Islet of Langerhans (tissue), 1 donor: Measurements from ENCODE around the gene PITPNC1.

ENCODE experiments used
- FAIRE-seq: peaks from one replicate; lab custom pipeline; 2011; peaks lifted over from hg19 to GRCh38; lab: Jason Lieb, UNC

The PITPNC1 gene

DNA sequence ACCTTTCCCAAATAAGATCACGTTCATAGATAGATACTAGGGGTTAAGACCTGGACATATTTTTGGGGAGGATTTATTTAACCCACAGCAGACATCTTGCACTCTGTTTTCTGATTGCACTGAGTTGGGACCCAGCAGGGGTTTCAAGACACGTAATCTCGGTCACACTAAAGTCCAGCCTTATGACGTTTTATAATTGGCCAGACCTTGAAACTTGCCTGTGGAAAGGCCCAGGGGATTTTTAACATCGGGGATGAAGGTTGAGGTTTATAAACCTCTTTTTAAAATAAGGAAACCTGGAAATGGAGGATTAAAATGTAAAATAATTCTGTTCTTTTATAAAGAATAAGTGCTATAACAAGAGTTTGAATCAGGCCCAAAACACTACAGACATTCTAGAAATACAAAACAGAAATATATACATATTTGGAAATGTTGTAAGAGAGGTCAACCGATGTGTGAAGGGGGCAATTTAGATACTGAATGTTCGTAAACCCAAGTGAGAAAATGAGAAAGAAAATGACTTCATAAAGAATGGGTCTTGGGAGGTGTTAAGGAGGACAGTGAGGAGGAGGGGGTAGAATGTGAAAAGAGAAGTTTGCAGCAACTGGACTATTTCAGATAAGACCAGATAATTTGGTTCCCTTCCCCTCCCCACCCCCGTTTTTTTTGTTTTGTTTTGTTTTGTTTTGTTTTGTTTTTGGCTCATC lies 279.6 kb downstream of the PITPNC1 start:
- FAIRE-seq = no peak

DNA sequence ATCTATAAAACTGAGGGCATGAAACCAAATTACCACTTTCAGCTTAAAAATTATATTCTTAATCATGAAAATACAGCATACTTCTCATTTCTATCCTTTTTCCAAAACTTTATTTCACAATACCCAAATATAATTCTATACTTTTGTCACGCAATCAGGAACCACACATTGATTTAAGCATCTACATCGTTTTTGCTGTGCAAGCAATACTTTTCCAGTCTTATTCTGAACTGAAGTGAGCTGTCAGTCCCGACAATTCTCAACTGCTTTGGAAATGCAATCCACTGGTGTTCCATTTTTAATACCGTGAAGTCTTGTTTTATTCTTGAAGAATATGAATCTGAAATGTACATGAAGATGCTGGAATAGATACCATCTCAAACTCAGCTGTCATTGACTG lies 280.5 kb downstream of the PITPNC1 start:
- FAIRE-seq = no peak

DNA sequence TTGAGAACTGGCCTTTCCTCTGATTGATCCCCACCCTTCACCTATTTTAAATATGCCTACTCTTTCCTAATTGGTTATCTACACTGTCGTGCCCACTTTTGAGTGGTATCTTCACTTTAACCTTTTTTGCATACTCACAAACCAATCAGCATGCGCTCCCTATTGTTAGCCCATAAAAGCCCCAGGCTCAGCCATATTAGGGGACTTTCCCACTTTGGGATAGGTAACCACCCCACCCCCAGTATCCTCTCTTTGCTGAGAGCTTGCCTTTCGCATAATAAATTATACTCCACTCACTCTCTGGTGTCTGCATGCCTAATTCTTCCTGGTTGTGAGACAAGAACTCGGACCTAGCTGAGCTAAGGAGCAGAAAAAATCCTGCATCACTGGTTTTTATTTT lies 281.2 kb downstream of the PITPNC1 start:
- FAIRE-seq = no peak

GRCh38 chr17:67659028-67659427 lies 281.9 kb downstream of the PITPNC1 start:
- FAIRE-seq = no peak

DNA sequence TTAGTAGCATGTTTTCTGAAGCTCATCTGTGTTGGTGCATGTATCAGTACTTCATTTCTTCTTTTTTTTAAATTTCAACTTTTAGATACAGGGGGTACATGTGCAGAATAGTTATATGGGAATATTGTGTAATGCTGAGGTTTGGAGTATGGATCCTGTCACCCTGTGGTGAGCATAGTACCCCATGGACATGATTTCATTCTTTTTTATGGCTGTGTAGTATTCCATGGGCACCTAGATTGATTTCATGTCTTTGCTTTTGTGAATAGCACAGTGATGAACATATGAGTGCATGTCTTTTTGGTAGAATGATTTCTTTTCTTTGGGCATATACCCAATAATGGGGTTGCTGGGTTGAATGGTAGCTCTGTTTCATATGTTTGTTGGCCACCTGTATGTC lies 285.6 kb downstream of the PITPNC1 start:
- FAIRE-seq = no peak

- no peak for FAIRE-seq
Observed at GRCh38 chr17:67663457-67663856, 286.4 kb downstream of the PITPNC1 start.

GRCh38 chr17:67666028-67666427 lies 288.9 kb downstream of the PITPNC1 start:
- FAIRE-seq = no peak

DNA sequence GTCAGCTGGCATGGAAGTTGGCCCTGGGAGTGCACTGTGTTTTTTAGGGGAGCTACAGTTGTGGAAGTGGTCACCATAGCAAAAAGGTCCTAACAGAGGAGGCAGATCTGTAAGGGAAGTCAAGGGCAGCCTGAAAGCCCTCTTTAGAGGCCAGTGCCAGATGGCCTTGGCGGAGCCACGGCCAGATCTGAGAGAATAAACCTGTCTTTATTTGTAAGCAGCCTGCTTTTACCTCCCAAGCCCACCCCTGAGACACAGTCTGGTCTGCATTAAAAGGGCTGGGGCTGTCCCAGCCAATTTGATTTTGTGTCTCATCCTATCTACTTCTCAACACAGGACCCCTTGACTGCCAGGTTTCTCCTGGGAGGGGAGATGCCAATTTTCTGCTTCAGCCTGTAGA lies 289.6 kb downstream of the PITPNC1 start:
- FAIRE-seq = no peak

GRCh38 chr17:67671493-67671892 lies 294.4 kb downstream of the PITPNC1 start:
- FAIRE-seq = no peak

GRCh38 chr17:67672592-67673335 lies 295.7 kb downstream of the PITPNC1 start:
- FAIRE-seq = no peak

DNA sequence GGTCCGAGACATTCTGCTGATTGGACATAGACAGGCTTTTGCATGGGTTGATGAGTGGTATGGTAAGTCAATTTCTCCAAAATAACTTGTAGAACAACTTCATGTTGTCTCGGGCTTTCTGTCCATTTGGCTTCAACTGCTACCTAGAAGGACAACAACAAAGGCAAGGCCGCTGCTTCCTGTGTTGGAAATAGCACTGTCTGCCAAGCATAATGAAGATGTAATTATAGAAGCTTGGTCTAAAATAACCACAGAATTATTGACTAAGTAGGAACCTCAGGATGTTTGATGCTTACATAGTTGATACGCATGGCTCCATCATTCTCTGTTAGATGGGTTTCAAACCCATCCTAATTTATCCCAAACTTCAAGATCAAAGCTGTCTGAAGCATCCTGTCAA lies 298.4 kb downstream of the PITPNC1 start:
- no peak for FAIRE-seq

DNA sequence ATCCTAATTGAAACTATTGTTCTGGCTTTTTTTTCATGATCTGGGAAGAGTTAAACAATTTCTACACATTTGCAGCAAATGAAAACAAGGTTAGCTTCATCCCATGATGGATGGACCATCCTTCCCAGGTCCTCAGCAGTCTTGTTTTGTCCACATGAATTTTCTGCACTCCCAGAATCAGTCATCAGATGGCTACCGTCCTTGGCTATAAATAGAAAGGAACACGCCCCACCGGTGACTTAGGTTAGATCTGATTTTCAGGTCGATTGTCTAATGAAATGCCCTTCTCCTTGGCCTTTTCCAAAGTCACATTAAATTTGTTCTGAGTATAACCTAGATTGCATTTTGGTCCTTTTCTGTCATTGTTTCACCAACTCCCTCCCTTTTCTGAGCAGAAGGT lies 299.2 kb downstream of the PITPNC1 start:
- no peak for FAIRE-seq

DNA sequence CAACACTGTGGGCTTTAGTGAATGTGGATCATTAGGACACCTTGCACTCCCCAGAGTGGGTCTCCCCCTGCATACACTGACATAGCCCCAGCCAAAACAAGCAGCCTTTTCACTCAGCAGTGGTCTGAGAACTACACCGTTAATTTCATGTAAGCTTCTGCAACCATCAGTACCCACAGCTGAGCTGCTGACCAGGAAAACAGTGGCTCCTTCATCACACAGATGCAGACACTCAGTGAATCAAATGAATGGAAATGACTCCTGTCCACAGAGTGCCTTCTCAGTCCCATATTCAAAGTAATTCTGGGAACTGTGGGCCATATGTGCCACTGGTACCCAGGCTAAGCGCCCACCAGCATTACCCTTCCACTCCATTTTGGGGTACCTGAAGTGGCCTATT lies 301.3 kb downstream of the PITPNC1 start:
- no peak for FAIRE-seq

DNA sequence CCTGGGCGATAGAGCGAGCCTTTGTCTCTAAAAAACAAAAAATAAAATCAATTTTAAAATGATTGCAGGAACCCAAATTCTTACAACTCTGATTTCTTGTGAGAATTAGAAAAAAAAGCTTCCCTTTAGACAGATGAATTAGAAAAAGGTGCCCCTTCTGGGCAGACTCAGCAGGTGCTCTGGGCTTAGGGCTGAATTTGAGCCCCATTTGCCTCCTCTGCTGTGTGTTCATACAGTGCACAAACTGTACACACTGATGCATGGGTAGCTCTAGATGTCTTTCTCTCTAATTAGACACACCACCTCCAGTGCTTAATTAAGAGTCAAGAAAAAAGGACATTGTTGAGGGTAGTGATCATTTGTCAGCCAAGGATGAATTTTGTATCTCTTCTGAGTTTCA lies 302.1 kb downstream of the PITPNC1 start:
- FAIRE-seq = no peak

DNA sequence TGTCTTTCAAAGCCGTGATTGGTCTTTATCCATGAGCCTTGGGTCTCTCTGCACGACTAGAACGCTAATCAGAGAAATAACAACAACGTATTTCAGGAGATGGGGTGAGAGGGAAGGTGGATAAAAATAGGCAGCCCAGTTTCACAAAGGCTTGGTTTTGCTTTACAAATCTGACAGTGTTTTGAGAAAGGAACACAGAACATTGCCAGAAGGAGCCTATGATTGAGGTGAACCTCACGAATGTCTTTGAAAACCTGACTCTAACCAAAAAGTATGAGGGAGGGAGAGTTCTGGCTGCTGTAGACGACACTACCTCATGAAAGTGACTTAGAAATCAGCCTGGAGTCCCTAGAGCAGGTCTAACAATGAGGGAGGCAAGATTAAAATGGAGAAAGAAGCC lies 302.6 kb downstream of the PITPNC1 start:
- FAIRE-seq = no peak

- FAIRE-seq = no peak
Observed at GRCh38 chr17:67680445-67681224, 303.6 kb downstream of the PITPNC1 start.

GRCh38 chr17:67682196-67682595 lies 305.1 kb downstream of the PITPNC1 start:
- no peak for FAIRE-seq

DNA sequence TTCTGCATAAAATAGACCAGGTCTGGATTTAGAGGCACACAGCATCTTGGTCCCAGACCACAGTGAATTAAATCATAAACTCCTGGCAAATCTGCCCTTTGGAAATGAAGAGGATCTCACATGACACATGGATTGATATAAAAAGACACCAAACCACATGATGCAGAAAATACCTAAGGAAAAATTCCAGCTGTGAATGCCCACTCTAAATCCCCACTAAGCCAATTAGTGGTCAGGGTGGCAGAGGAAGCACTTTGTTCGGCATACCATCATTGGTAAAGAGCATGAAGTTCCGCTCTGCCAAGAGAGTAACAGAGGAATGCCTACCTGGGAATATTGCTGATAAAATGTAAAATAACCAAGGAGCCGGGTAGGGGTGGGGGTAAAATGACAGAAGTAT lies 308.3 kb downstream of the PITPNC1 start:
- no peak for FAIRE-seq

GRCh38 chr17:67686241-67686640 lies 309.2 kb downstream of the PITPNC1 start:
- no peak for FAIRE-seq

DNA sequence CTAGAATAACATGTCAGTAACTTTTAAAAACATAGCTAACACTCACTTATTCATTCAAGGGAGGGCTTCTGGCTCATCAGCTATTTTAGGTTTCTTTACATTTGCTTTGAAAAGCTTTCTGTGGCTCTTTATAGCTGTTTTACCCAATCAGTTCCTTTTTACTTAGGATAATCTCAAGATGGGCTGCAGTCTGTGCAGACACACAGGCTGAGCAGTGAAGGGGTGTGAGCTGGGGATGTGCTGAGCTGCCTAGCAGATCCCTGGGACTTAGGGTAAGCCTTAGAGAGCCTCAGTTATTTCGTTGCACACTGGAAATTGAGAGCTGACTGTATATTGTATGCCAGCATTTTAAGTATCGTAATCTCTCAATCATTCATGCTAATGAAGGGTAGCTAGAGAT lies 310.4 kb downstream of the PITPNC1 start:
- no peak for FAIRE-seq

DNA sequence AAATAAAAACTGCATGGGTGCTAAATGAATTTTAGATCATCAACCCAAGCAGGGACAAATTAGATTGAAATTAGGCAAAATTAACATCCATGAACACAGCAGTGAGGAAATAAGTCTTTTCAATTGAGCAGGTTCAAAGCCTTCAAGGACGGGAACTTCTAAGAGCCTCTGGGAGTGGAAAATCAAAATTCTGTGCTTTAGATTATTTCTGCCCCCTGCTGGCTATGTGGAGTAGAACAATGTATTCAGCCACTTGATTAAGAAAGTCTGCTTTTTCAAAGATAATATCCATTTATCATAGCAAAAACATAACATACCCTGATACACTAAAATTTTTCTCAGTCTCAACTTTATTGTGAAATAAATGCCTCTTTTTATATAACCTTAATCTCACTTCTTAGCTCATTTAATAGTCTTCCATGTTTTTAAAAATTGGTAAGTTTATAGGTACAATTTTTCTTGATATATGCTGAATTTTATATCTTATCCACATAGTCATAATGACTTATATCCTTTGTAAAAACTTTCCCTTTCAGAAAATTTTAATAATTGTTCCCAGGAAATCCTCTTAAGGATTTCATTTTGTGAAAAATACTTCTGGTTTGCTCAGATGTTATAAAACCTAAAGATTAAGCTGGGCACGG lies 312.6 kb downstream of the PITPNC1 start:
- peak; percentile 99 for FAIRE-seq

GRCh38 chr17:67693811-67694210 lies 316.7 kb downstream of the PITPNC1 start:
- no peak for FAIRE-seq

DNA sequence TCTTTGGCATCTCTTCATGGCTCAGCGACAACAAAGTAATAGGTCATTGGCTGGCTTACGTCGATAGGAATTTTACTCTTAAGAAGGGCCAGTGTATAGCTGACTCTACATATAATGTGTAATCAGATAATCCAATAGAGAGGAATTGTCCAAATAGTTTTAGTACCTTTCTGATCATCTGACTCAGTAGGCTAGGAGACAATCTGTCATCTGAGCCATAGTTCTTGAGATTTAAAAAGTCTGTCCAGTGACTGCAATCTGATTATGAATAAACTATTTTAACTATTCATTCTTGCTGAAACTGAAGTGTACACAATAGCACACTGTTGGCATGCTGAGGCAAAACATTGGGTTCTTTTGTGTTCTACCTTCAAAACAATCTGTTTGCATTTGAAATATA lies 319.3 kb downstream of the PITPNC1 start:
- FAIRE-seq = no peak
